Omental fat pad (tissue), 4 donors: Measurements from ENCODE around the gene ASCL5. TPM values are rescaled to one million over a fixed set of nuclear protein-coding genes. Genes with fewer than 3 reads are reported as not detected.
"Not testable (repeated sequence)": the region's sequence is repeated elsewhere in the genome, so short reads cannot be mapped to it uniquely, and the experiment has no call there.

Experiments used
- ATAC-seq: fragments of 150-250 bp; one replicate; pipeline ENCODE4 v1.9.1; 2016; ENCODE audit warnings: mild to moderate bottlenecking, moderate library complexity; ENCODE audit not compliant: low FRiP score
- DNase-seq: peaks from one replicate; pipeline ENCODE4 v3.0.0-alpha.2; 2019; ENCODE audit warnings: low spot score
- CTCF ChIP-seq, 3 donors: fragments of 450-650 bp; IDR thresholded peaks; one replicate each; pipeline ENCODE4 v1.5.1; 2016 to 2017; ENCODE audit warnings: antibody characterized with exemption in 3 of 3, mild to moderate bottlenecking in 3 of 3, moderate library complexity in 2 of 3
- total RNA-seq, 4 donors: library from RNA; depleted of rRNA; stranded (reverse); fragments of >200 nt; gene quantifications; one replicate each; pipeline ENCODE4 v1.1.0, GENCODE V29; 2016

The ASCL5 gene
- total RNA-seq, 4 donors from 2014 or later, result not detected

GRCh38 chr1:201170533-201171062 is 43.6 kb upstream of the ASCL5 start:
- peak; percentile 81 for DNase-seq
- no peak for TF ChIP-seq CTCF (IDR thresholded peaks at IDR 0.05)
- peak; percentile 100 for ATAC-seq

GRCh38 chr1:201169971-201170532 is 43.1 kb upstream of the ASCL5 start:
- no peak for TF ChIP-seq CTCF (IDR thresholded peaks at IDR 0.05)
- DNase-seq, result no peak
- no peak for ATAC-seq

DNA sequence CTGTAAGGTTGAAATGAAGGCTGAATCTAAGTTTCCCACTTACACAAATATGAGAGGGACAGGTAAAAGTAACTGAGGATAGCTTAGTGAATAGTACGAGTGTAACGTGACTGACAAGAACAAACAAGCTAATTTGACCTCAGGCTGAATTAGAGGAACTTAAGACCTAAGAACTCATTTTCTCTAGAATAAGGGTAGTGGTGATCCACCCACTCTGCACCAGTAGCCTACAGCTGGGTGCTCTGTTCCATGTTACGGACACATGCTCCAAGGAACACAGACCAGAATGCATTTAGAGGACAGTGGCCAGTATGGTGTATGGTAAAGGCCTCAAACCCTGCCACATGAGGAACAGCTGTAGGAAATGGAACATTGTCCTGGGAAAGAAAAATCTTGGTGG is 42.2 kb upstream of the ASCL5 start:
- no peak for ATAC-seq
- TF ChIP-seq CTCF (IDR thresholded peaks at IDR 0.05), result no peak
- no peak for DNase-seq

DNA sequence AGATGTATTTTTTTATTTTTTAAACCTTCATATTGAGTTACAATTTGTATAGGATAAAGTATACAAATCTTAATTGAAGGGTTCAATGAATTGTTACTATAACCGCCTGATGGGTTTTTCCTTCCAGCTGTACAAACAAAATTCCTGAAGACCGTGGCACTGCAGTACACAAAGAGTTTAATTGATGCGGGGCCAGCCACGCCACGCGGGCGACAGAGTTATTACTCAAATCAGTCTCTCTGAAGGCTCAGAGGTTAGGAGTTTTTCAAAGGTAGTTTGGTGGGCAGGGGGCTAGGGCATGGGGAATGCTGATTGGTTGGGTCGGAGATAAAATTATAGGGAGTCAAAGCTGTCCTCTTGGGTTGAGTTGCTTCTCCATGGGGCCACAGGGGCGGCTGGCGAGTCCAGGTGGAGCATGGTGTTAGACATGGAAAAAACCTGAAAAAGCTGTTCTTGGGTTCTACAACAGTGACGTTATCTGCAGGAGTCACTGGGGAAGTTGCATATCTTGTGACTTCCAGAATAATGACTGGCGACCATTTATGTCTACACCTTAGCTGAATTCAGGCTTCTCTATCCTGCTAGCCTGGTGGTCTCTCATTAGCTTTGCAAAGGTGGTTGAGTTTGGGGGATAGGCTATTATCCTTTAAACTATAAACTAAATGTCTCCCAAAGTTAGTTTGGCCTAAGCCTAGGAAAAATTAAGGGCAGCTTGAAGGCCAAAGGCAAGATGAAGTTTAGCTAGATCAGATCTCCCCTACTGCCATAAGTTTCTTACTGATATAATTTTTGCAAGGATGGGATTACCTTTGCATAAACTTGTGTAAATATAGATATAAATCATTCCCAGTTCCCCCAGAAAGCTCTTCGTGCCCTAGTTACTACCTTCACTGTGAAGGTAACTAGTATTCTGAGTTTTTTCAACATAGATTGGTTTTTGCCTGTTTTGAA is 40.3 kb upstream of the ASCL5 start:
- DNase-seq (no peak), ATAC-seq (no peak)
- TF ChIP-seq CTCF (IDR thresholded peaks at IDR 0.05), result no peak

DNA sequence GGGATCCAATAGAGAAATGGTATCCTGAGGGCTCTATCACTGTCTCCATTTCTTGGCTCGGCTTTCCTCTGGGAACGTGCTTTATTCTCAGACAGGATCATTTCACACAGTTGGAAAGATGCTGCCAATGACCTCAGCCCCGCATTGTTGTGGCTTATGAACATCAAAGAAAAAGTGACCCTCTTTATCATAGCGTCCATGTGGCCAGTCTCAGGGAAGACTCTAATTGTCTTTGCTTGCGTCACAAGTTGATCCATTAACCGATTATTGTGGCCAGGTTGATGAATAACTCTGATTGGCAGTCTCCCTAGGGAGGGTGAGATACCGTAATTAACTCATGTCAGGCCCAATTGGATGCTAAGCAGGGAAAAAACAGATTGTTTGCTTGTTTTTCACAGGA is 37.7 kb upstream of the ASCL5 start:
- ATAC-seq, result no peak
- no peak for DNase-seq
- no peak for TF ChIP-seq CTCF (IDR thresholded peaks at IDR 0.05)

DNA sequence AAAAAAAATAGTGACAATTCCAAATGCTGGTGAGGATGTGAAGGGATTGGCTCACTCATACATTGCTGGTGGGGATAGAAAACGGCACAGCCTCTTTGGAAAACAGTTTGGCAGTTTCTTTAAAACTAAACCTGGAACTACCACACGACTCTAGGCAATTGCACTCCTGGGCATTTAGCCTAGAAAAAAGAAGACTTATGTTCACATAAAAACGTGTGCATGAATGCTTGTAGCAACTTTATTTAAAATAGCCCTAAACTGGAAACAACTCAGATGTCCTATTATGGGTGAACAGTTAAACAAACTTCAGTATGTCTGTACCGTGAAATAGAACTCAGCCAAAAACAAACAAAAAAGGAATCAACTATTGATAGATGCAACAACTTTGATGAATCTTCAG is 36.7 kb upstream of the ASCL5 start:
- DNase-seq (no peak), ATAC-seq (no peak)
- TF ChIP-seq CTCF (IDR thresholded peaks at IDR 0.05), result no peak

DNA sequence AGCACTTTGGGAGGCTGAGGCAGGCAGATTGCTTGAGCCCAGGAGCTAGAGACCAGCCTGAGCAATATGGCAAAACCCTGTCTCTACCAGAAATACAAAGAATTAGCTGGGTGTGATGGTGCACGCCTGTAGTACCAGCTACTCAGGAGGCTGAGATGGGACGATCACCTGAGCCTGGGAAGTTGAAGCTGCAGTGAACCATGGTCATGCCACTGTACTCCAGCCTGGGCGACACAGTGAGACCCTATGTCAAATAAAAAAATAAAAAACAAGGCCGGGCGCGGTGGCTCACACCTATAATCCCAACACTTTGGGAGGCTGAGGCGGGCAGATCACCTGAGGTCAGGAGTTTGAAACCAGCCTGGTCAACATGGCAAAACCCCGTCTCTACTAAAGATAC is 36.1 kb upstream of the ASCL5 start:
- ATAC-seq, DNase-seq: not testable (repeated sequence)
